OCI-LY3 (cell line): ENCODE measurements around the gene TRPV6.

ENCODE experiments used
- CTCF ChIP-seq: fragments of 200-600, 300-600 bp; sonication (generic); IDR thresholded peaks from 2 replicates; pipeline ENCODE4 v1.5.1; 2014; ENCODE audit warnings: antibody characterized with exemption, low read length, low read depth
- EZH2phosphoT487 ChIP-seq: fragments of 200-600 bp; shearing (Covaris generic); IDR thresholded peaks from 2 replicates; pipeline ENCODE4 v1.6.1; 2018; ENCODE audit warnings: antibody characterized with exemption, mixed run types, low read depth

DNA sequence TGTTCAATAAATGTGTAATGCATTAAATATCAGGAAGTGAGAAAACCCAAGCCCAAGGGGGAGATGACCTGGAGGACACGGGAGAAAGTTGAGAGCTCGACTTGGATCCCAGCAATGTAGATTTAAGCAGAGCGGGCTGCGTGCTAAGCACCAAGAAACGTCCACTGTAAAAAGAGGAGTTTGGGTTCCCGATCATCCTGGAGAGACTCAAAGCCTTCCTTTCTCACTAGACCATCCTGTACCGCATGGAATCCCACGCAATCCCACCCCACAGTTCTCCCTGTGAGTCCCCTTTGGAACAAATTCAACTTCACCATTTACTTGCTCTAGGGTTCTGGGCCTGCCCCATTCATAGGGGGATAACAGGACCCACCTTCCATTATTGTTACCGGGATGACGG, 2.4 kb downstream of the TRPV6 start:
- TF ChIP-seq CTCF (no peak), EZH2phosphoT487 (no peak)
